ENCODE measurements around the gene MEDAG. TPM values are rescaled to one million over a fixed set of nuclear protein-coding genes. Genes with fewer than 3 reads are reported as not detected.

The MEDAG gene
- total and polyA plus RNA-seq, 2 donors (not counting 3 experiments of a cell fraction or from before 2014, with no cell fraction given): 27.2 TPM

DNA sequence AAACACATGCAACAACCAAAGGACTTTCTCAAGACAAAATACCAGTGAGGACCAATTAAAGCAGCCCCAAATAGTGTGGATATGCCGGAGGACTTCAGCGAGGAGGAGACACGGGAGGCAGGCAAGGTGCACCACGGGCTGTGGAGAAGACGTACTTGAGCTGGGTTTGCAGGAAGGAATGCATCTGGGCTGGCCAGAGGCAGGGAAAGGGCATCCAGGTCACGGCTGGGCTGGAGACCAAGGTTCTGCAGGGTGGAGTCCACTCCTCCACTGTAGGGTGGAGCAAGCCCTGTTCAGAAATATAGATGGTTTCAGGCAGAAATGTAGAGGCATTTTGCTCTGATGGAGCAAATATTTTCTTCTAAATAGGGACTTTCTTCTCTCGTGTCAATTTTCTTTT is 36.6 kb upstream of the MEDAG start:
- H3K36me3 ChIP-seq (ENCODE audit: control insufficient read depth in 2 of 2, extremely low read depth in 1 of 2, insufficient read depth in 2 of 2, low read length in 2 of 2): no peaks in the 10 kb centered on the region
- no peaks in the 10 kb centered on the region for H3K79me2 ChIP-seq (ENCODE audit: control insufficient read depth, insufficient read depth, low read length)
- peak overlapping the region; percentile 3 for H3K4me2 ChIP-seq (ENCODE audit: insufficient read depth, low read length)
- FAIRE-seq: no peak
- peak overlapping the region; percentile 84 for H3K9ac ChIP-seq (replicated peaks; ENCODE audit: extremely low read depth, insufficient read depth, low read length)
- POLR2A ChIA-PET: interaction anchor here (0.7 to 1.7 kb wide), 3 partner anchors 19 to 246 kb away, joined by 4 to 6 read pairs (median 4); no protein-coding TSS in a partner anchor
- H3K9me1 ChIP-seq (replicated peaks; ENCODE audit: control insufficient read depth, extremely low read depth, insufficient read depth, low read length): no peaks in the 10 kb centered on the region
- no peaks in the 10 kb centered on the region for H4K20me1 ChIP-seq (replicated peaks; ENCODE audit: control insufficient read depth, extremely low read depth, insufficient read depth, low read length)
- dilution Hi-C loops (cut with MboI; ENCODE audit: extremely low pct_ligation_motif_present, low sequenced_read_pairs): loop anchor here (10.0 kb wide), 1 partner anchor 65 kb away; no protein-coding TSS in a partner anchor
- CTCF ChIA-PET: interaction anchor here (0.8 to 2.0 kb wide), 9 partner anchors 37 to 254 kb away, joined by 3 to 12 read pairs (median 4); partner anchors contain the start of gene MEDAG
- peak overlapping the region; percentile 58 for H2AFZ ChIP-seq (ENCODE audit: low read depth, low read length)
- peak; percentile 8 for DNase-seq (ENCODE audit: low read depth, low spot score)
- intact Hi-C loops (cut with micrococcal nuclease): loop anchor here (10.0 kb wide), 1 partner anchor 565 kb away; the partner anchor contains the start of gene KATNAL1
- H3K9me3 ChIP-seq (replicated peaks; ENCODE audit: control insufficient read depth, insufficient read depth, low read length): no peaks in the 10 kb centered on the region
- peaks cover 50% of the 10 kb centered on the region for H3K4me1 ChIP-seq (ENCODE audit: control insufficient read depth, extremely low read depth, insufficient read depth, low read length)
- TF ChIP-seq, protein P1, sequence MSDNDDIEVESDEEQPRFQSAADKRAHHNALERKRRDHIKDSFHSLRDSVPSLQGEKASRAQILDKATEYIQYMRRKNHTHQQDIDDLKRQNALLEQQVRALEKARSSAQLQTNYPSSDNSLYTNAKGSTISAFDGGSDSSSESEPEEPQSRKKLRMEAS (IDR thresholded peaks at IDR 0.05; ENCODE audit: insufficient read depth, insufficient read length): no peak
- TF ChIP-seq POLR2AphosphoS5 (IDR thresholded peaks at IDR 0.05; ENCODE audit: insufficient read depth, low read depth, low read length) (no peak), JUN (IDR thresholded peaks at IDR 0.05; ENCODE audit: borderline replicate concordance, insufficient read depth, insufficient read length, low read depth) (no peak), GATA2 (IDR thresholded peaks at IDR 0.05; ENCODE audit: insufficient read depth, insufficient read length, low read depth, low read length) (no peak), EZH2 (IDR thresholded peaks at IDR 0.05; ENCODE audit: borderline replicate concordance, low read depth, low read length, severe bottlenecking) (no peak), POLR2A (IDR thresholded peaks at IDR 0.05; ENCODE audit: low read depth, low read length) (no peak), MYC (IDR thresholded peaks at IDR 0.05; ENCODE audit: low read depth, low read length) (no peak), FOS (IDR thresholded peaks at IDR 0.05; ENCODE audit: borderline replicate concordance, insufficient read depth, low read length) (no peak)
- TF ChIP-seq, protein P2, sequence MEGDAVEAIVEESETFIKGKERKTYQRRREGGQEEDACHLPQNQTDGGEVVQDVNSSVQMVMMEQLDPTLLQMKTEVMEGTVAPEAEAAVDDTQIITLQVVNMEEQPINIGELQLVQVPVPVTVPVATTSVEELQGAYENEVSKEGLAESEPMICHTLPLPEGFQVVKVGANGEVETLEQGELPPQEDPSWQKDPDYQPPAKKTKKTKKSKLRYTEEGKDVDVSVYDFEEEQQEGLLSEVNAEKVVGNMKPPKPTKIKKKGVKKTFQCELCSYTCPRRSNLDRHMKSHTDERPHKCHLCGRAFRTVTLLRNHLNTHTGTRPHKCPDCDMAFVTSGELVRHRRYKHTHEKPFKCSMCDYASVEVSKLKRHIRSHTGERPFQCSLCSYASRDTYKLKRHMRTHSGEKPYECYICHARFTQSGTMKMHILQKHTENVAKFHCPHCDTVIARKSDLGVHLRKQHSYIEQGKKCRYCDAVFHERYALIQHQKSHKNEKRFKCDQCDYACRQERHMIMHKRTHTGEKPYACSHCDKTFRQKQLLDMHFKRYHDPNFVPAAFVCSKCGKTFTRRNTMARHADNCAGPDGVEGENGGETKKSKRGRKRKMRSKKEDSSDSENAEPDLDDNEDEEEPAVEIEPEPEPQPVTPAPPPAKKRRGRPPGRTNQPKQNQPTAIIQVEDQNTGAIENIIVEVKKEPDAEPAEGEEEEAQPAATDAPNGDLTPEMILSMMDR (IDR thresholded peaks at IDR 0.05; ENCODE audit: extremely low read depth in 1 of 2, insufficient read depth in 1 of 2, low read depth in 1 of 2, low read length in 2 of 2): no peak
- no TSS peak for BruUV-seq (replicated peaks)
- H3K4me3 ChIP-seq (replicated peaks in 1 of 3; ENCODE audit: insufficient read depth in 1 of 3, low read depth in 1 of 3, low read length in 3 of 3): no peak overlapping the region
- H3K27ac ChIP-seq (ENCODE audit: insufficient read depth, low read depth, low read length): peak overlapping the region; percentile 97
- H3K27me3 ChIP-seq (ENCODE audit: control insufficient read depth in 2 of 2, insufficient read depth in 2 of 2, low read length in 2 of 2): no peaks in the 10 kb centered on the region

Data from endothelial cell of umbilical vein (primary cell).